Choroid plexus epithelial cell (primary cell): ENCODE measurements around the gene CADM1.

Source experiments
- DNase-seq: peaks from one replicate; pipeline ENCODE4 v3.0.0-alpha.2; 2010; ENCODE audit warnings: low read depth
- H3K4me3 ChIP-seq: 2 replicates; pipeline ENCODE4 v1.5.1; 2011; ENCODE audit warnings: low read depth, mild to moderate bottlenecking, control low read depth, low read length, moderate library complexity
- CTCF ChIP-seq: conservative IDR thresholded peaks from 2 replicates; pipeline ENCODE4 v1.5.1; 2011; ENCODE audit warnings: low read depth, mild to moderate bottlenecking, control low read depth, inconsistent platforms, low read length, moderate library complexity

CADM1 gene

GRCh38 chr11:115153135-115153534 is 351.1 kb downstream of the CADM1 start:
- no peak overlapping the region for H3K4me3 ChIP-seq
- no peak for TF ChIP-seq CTCF
- DNase-seq = peak; percentile 48

GRCh38 chr11:115151010-115151409 is 353.2 kb downstream of the CADM1 start:
- TF ChIP-seq CTCF = no peak
- no peak for DNase-seq
- H3K4me3 ChIP-seq = no peak overlapping the region

GRCh38 chr11:115148691-115149090 is 355.5 kb downstream of the CADM1 start:
- no peak for TF ChIP-seq CTCF
- DNase-seq = no peak
- no peak overlapping the region for H3K4me3 ChIP-seq

- no peak for TF ChIP-seq CTCF
- DNase-seq = no peak
- no peak overlapping the region for H3K4me3 ChIP-seq
Observed at GRCh38 chr11:115148101-115148500, 356.1 kb downstream of the CADM1 start.

- TF ChIP-seq CTCF = no peak
- no peak for DNase-seq
- no peak overlapping the region for H3K4me3 ChIP-seq
Observed at GRCh38 chr11:115147243-115147807, 356.9 kb downstream of the CADM1 start.

GRCh38 chr11:115146425-115146824 is 357.8 kb downstream of the CADM1 start:
- no peak for DNase-seq
- no peak for TF ChIP-seq CTCF
- H3K4me3 ChIP-seq = no peak overlapping the region

GRCh38 chr11:115145324-115145723 is 358.9 kb downstream of the CADM1 start:
- DNase-seq = no peak
- no peak overlapping the region for H3K4me3 ChIP-seq
- no peak for TF ChIP-seq CTCF
